C4-2B (cell line): ENCODE measurements around the gene HOXD12.

Experiments used
- CTCF ChIP-seq: fragments of 450-650 bp; conservative IDR thresholded peaks from 2 replicates; pipeline ENCODE4 v1.5.1; 2017; ENCODE audit warnings: mild to moderate bottlenecking
- ZFX ChIP-seq: fragments of 450-650 bp; IDR thresholded peaks from 2 replicates; pipeline ENCODE4 v1.6.1; 2017

GRCh38 chr2:176095421-176095820 is 4.2 kb upstream of the HOXD12 start:
- TF ChIP-seq CTCF (no peak), ZFX (no peak)
